ENCODE measurements around the gene ZSCAN10. TPM values are rescaled to one million over a fixed set of nuclear protein-coding genes. Genes with fewer than 3 reads are reported as not detected.

ZSCAN10 gene
- total and polyA plus RNA-seq, 2 of the 13 experiments (the other 11 are each of a cell fraction or from before 2014, with no cell fraction given) = not detected

- TF ChIP-seq KDM6A (CRISPR knock-in tag; IDR thresholded peaks at IDR 0.05; ENCODE audit: low read depth) (no peak), POLR2A (IDR thresholded peaks at IDR 0.05; ENCODE audit: insufficient read depth in 1 of 2, low read depth in 2 of 2, low read length in 2 of 2) (peak; percentile 46 to 58; a peak in 3 of 4 replicates), NFYC (CRISPR knock-in tag; IDR thresholded peaks at IDR 0.05) (peak; percentile 48), RCOR2 (CRISPR knock-in tag; IDR thresholded peaks at IDR 0.05) (0 out of 2 replicates have a peak, but pooled peaks have one; percentile 27), ZNF225 (CRISPR knock-in tag; IDR thresholded peaks at IDR 0.05) (no peak), CSRNP1 (CRISPR knock-in tag; IDR thresholded peaks at IDR 0.05) (no peak), ZNF326 (CRISPR knock-in tag; IDR thresholded peaks at IDR 0.05; ENCODE audit: borderline replicate concordance) (no peak), POLR2AphosphoS5 (IDR thresholded peaks at IDR 0.05; ENCODE audit: low read depth, low read length) (peak; percentile 62), ZBTB40 (IDR thresholded peaks at IDR 0.05) (peak; percentile 88), ZBTB40 (CRISPR knock-in tag; IDR thresholded peaks at IDR 0.05) (no peak), SMC3 (IDR thresholded peaks at IDR 0.05; ENCODE audit: low read length) (0 out of 2 replicates have a peak, but pooled peaks have one; percentile 21), ZNF367 (CRISPR knock-in tag; IDR thresholded peaks at IDR 0.05; ENCODE audit: borderline replicate concordance) (no peak), ZNF160 (CRISPR knock-in tag; IDR thresholded peaks at IDR 0.05) (0 out of 2 replicates have a peak, but pooled peaks have one; percentile 25), ZNF256 (CRISPR knock-in tag; conservative IDR thresholded peaks at IDR 0.05) (peak; percentile 62; the same call in 1 of the 2 replicates), MBD4 (IDR thresholded peaks at IDR 0.05; ENCODE audit: borderline replicate concordance, low read length) (no peak), PAWR (CRISPR knock-in tag; IDR thresholded peaks at IDR 0.05; ENCODE audit: borderline replicate concordance) (no peak), HDAC6 (IDR thresholded peaks at IDR 0.05; ENCODE audit: low read depth, low read length) (no peak), ATRX (CRISPR knock-in tag; IDR thresholded peaks at IDR 0.05; ENCODE audit: borderline replicate concordance) (no peak), ZFP82 (CRISPR knock-in tag; IDR thresholded peaks at IDR 0.05; ENCODE audit: borderline replicate concordance) (no peak), ZNF781 (CRISPR knock-in tag; IDR thresholded peaks at IDR 0.05; ENCODE audit: borderline replicate concordance, not compliant biosample characterization) (peak; percentile 67), STAT5B (CRISPR knock-in tag; IDR thresholded peaks at IDR 0.05) (no peak)
These were observed 13.2 kb upstream of the ZSCAN10 start, which contains the start of gene ZNF205 (continued) for GRCh38 chr16:3112058-3112880.
